GM12878 (cell line): ENCODE measurements around the gene ODAD4. TPM values are rescaled to one million over a fixed set of nuclear protein-coding genes. Genes with fewer than 3 reads are reported as not detected.

Experiments
- ASH2L ChIP-seq: fragments of 300-600, 200-600 bp; sonication (generic); IDR thresholded peaks from 2 replicates; pipeline ENCODE4 v1.6.1; 2017; ENCODE audit warnings: low read depth, mild to moderate bottlenecking, borderline replicate concordance
- ATF2 ChIP-seq: IDR thresholded peaks from 2 replicates; pipeline ENCODE4 v1.6.1; 2012; ENCODE audit warnings: low read length, inconsistent platforms
- BCLAF1 ChIP-seq: fragments of 450-650 bp; IDR thresholded peaks from 2 replicates; pipeline ENCODE4 v1.6.1; 2017; ENCODE audit warnings: antibody characterized with exemption, mild to moderate bottlenecking, moderate library complexity
- BRCA1 ChIP-seq: IDR thresholded peaks from 2 replicates; pipeline ENCODE4 v1.6.1; 2011; ENCODE audit warnings: low read depth, low read length, improper control_type of control experiment
- EED ChIP-seq: sonication (generic); IDR thresholded peaks from 2 replicates; pipeline ENCODE4 v1.6.1; 2016; ENCODE audit warnings: antibody characterized with exemption, low read depth
- ESRRA ChIP-seq: IDR thresholded peaks from 2 replicates; pipeline ENCODE4 v1.6.1; 2012; ENCODE audit warnings: mild to moderate bottlenecking, low read length, improper control_type of control experiment
- IRF3 ChIP-seq: fragments of 450-650 bp; IDR thresholded peaks from 2 replicates; pipeline ENCODE4 v1.6.1; 2014; ENCODE audit warnings: mild to moderate bottlenecking
- IRF4 ChIP-seq: IDR thresholded peaks from 2 replicates; pipeline ENCODE4 v1.6.1; 2011; ENCODE audit warnings: low read depth, low read length
- JUND ChIP-seq: IDR thresholded peaks from 2 replicates; pipeline ENCODE4 v1.6.1; 2012; ENCODE audit warnings: low read depth, mild to moderate bottlenecking, low read length, improper control_type of control experiment, moderate library complexity
- NFIC ChIP-seq: IDR thresholded peaks from 2 replicates; pipeline ENCODE4 v1.6.1; 2012; ENCODE audit warnings: low read depth, mild to moderate bottlenecking, inconsistent platforms, low read length, moderate library complexity
- NRF1 ChIP-seq: conservative IDR thresholded peaks from 2 replicates; pipeline ENCODE4 v1.6.1; 2011; ENCODE audit warnings: mild to moderate bottlenecking, low read depth, low read length, improper control_type of control experiment
- RB1 ChIP-seq: fragments of 450-650 bp; formaldehyde crosslinking; IDR thresholded peaks from 2 replicates; pipeline ENCODE4 v1.6.1; 2017; ENCODE audit warnings: mild to moderate bottlenecking, borderline replicate concordance
- SIX5 ChIP-seq: IDR thresholded peaks from 2 replicates; pipeline ENCODE4 v1.6.1; 2011; ENCODE audit warnings: mild to moderate bottlenecking, low read depth, low read length, moderate library complexity; ENCODE audit not compliant: severe bottlenecking
- SKIL ChIP-seq: fragments of 450-650 bp; IDR thresholded peaks from 2 replicates; pipeline ENCODE4 v1.6.1; 2017; ENCODE audit warnings: mild to moderate bottlenecking, low read depth, inconsistent platforms; ENCODE audit not compliant: poor library complexity, severe bottlenecking
- SMC3 ChIP-seq: IDR thresholded peaks from 2 replicates; pipeline ENCODE4 v1.6.1; 2011; ENCODE audit warnings: low read length, improper control_type of control experiment, borderline replicate concordance
- TCF7 ChIP-seq: IDR thresholded peaks from 2 replicates; pipeline ENCODE4 v1.6.1; 2014; ENCODE audit warnings: antibody characterized with exemption, borderline replicate concordance
- USF2 ChIP-seq: IDR thresholded peaks from 2 replicates; pipeline ENCODE4 v1.6.1; 2011; ENCODE audit warnings: low read depth, low read length, improper control_type of control experiment, borderline replicate concordance
- ZBTB33 ChIP-seq: fragments of 450-650 bp; IDR thresholded peaks from 2 replicates; pipeline ENCODE4 v1.6.1; 2017; ENCODE audit warnings: mild to moderate bottlenecking
- ZNF24 ChIP-seq: fragments of 450-650 bp; IDR thresholded peaks from 2 replicates; pipeline ENCODE4 v1.6.1; 2017; ENCODE audit warnings: antibody characterized with exemption, mild to moderate bottlenecking
- ZSCAN29 ChIP-seq: fragments of 450-650 bp; IDR thresholded peaks from 2 replicates; pipeline ENCODE4 v1.6.1; 2017; ENCODE audit warnings: mild to moderate bottlenecking, moderate library complexity
- polyA plus RNA-seq, 11 experiments: library from polyadenylated mRNA; depleted of rRNA in 4 of 11; unstranded in 6 of 11; stranded (reverse) in 5 of 11; fragments of >200 nt; fragmentation: Nextera tagmentation in 4 of 11; fragmentation: Illumina TruSeq in 1 of 11; extraction: Ambion mirVana in 4 of 11; extraction: Trizol in 1 of 11; gene quantifications; 1 replicate in 1 of 11; 2 replicates in 10 of 11; pipeline versions ENCODE4 v1.2.1 to v1.2.3, GENCODE V29; 2011 to 2016; ENCODE audit warnings: inconsistent platforms in 2 of 11, missing spikeins in 2 of 11, low read depth in 1 of 11
- total RNA-seq, 4 experiments: library from RNA; depleted of rRNA in 3 of 4; stranded (reverse); fragments of >200 nt in 3 of 4; fragmentation: Illumina TruSeq in 1 of 4; extraction: Trizol in 1 of 4; gene quantifications; 2 replicates each; pipeline versions ENCODE4 v1.2.1 to v1.2.3, GENCODE V29; 2013 to 2021

ODAD4 gene
- total and polyA plus RNA-seq, 10 of the 15 experiments (the other 5 are each of a cell fraction or from before 2014, with no cell fraction given): 0.10 to 0.73 (median 0.35) TPM

- TF ChIP-seq SIX5 (peak; percentile 23), IRF3 (no peak), SMC3 (no peak), ZNF24 (no peak), NRF1 (peak; percentile 95), NFIC (no peak), RB1 (peak; percentile 34; the same call in 1 of the 2 replicates), ZSCAN29 (no peak), IRF4 (0 out of 2 replicates have a peak, but pooled peaks have one; percentile 4), JUND (no peak), EED (peak; percentile 40), ATF2 (no peak), ASH2L (no peak), BCLAF1 (no peak), TCF7 (no peak), ZBTB33 (no peak), ESRRA (no peak), BRCA1 (no peak), SKIL (peak; percentile 47), USF2 (no peak)
Measured at GRCh38 chr17:41930009-41930832, at the start of gene ODAD4 (continued).
